Breast epithelium (tissue), 4 donors: Measurements from ENCODE around the gene RNF224. TPM values are rescaled to one million over a fixed set of nuclear protein-coding genes. Genes with fewer than 3 reads are reported as not detected.
A peak's percentile ranks its signal among the peaks of the same experiment; 100 is the strongest.

ENCODE experiments used
- DNase-seq, 2 donors: peaks; one replicate each; pipeline ENCODE4 v3.0.0-alpha.2; 2019; ENCODE audit warnings: low spot score in 2 of 2
- H3K27ac ChIP-seq, 2 donors: fragments of 200-600 bp; sonication (generic) in 1 of 2; one replicate each; pipeline ENCODE4 v1.5.1; 2016 to 2019; ENCODE audit warnings: mild to moderate bottlenecking in 1 of 2
- H3K27me3 ChIP-seq, 2 donors: fragments of 200-600 bp; sonication (generic) in 1 of 2; one replicate each; pipeline versions ENCODE4 v1.5.1 to v1.6.0; 2017 to 2019; ENCODE audit warnings: control low read depth in 1 of 2, mild to moderate bottlenecking in 1 of 2
- H3K36me3 ChIP-seq: fragments of 200-600 bp; one replicate; pipeline ENCODE4 v1.5.1; 2019
- H3K4me1 ChIP-seq, 2 donors: fragments of 200-600 bp; sonication (generic); one replicate each; pipeline ENCODE4 v1.5.1; 2016 to 2019; ENCODE audit warnings: control low read depth in 1 of 2
- H3K4me3 ChIP-seq, 3 donors: fragments of 200-600 bp; sonication (generic); 1 replicate in 2 of 3; 2 replicates in 1 of 3; pipeline ENCODE4 v1.5.1; 2016 to 2019; ENCODE audit warnings: mild to moderate bottlenecking in 3 of 3, moderate library complexity in 2 of 3
- H3K9me3 ChIP-seq, 2 donors: fragments of 200-600 bp; sonication (generic) in 1 of 2; one replicate each; pipeline ENCODE4 v1.5.1; 2016 to 2019; ENCODE audit warnings: control low read depth in 1 of 2
- CTCF ChIP-seq, 3 donors: fragments of 450-650 bp; IDR thresholded peaks; one replicate each; pipeline ENCODE4 v1.5.1; 2016 to 2017; ENCODE audit warnings: antibody characterized with exemption in 3 of 3, mild to moderate bottlenecking in 3 of 3, moderate library complexity in 3 of 3
- POLR2A ChIP-seq: fragments of 450-650 bp; IDR thresholded peaks from one replicate; pipeline ENCODE4 v1.6.1; 2016; ENCODE audit warnings: antibody characterized with exemption, mild to moderate bottlenecking, moderate library complexity
- POLR2AphosphoS5 ChIP-seq, 3 donors: sonication (generic); formaldehyde crosslinking; IDR thresholded peaks; one replicate each; pipeline ENCODE4 v1.6.1; 2017; ENCODE audit warnings: antibody characterized with exemption in 3 of 3
- intact Hi-C: fragments of 100-400 bp; cut with DNase I; formaldehyde crosslinking; loops from one replicate; pipeline ENCODE4 v1.15.1; 2023; ENCODE audit warnings: low total_unique reads
- total RNA-seq, 3 donors: library from RNA; depleted of rRNA; stranded (reverse); fragments of >200 nt; gene quantifications; one replicate each; pipeline ENCODE4 v1.1.0, GENCODE V29; 2016

RNF224 gene
- total RNA-seq, 3 donors from 2014 or later = 0.29 TPM; not detected in 2

DNA sequence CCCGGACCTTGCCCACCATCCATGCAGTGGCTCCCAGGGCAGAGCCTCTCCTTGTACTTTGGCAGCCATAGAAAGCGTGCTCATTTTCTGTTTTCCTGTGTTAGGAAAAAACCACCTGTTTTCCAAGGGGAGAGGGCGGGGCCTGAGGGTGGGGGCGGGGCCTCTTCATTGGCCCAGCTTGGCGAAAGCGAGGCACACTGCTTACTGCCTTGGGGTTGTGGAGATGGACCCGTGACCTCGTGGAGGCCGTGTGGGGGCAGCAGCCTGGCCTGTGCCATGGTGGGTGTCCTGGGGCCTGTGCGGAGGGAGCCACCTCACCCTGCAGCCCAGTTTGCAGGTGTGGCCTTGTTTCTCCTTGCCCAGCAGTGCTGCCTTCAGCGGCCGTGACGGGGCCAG lies 45.8 kb downstream of the RNF224 start:
- Histone ChIP-seq H3K27me3 (peaks cover 0 to 4% of the 10 kb centered on the region in 2 donors), H3K9me3 (no peaks in the 10 kb centered on the region), H3K4me3 (no peak overlapping the region), H3K27ac (peak overlapping the region in 1 of 2 donors; percentile 5), H3K36me3 (peaks cover 5% of the 10 kb centered on the region), H3K4me1 (peaks cover 0 to 7% of the 10 kb centered on the region in 2 donors)
- TF ChIP-seq CTCF (IDR thresholded peaks at IDR 0.05) = no peak
- TF ChIP-seq POLR2A = no peak
- no peak for TF ChIP-seq POLR2AphosphoS5 (IDR thresholded peaks at IDR 0.05)
- no peak for DNase-seq
- intact Hi-C loops = no loop called here

DNA sequence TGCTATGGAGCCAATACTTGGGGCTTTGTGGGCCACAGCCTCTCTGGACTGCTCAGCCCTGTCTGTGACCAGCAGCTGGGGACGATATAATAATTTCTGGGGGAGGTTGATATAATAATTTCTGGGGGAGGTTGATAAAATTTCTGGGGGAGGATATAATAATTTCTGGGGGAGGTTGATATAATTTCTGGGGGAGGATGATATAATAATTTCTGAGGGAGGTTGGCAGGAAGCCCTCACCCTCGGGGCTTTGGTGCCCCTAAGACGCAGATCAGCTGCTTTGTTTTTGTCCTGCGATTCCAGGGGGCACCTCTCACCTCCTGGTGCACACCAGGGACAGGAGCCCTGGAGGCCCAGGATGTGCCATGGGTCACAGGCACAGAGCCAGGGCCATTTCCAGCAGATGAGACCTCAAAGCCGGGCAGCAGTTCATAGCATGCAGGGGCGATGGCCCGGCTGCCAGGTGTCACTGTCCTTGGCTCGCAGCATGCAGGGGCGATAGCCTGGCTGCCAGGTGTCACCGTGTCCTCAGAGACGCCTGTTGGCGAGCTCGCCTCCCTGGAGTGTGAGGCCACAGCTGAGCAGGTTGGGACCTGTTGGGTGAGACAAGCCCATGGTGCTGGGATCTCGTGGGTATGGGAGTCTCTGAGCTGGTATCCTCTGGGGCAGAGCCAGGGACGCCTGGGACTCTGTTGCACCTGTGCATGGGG lies 46.5 kb downstream of the RNF224 start:
- H3K27ac ChIP-seq = peak overlapping the region in 1 of 2 donors; percentile 30
- peak in 1 of 2 donors; percentile 43 for DNase-seq
- peaks cover 0 to 7% of the 10 kb centered on the region in 2 donors for H3K4me1 ChIP-seq
- no peak overlapping the region for H3K4me3 ChIP-seq
- H3K27me3 ChIP-seq = peaks cover 0 to 7% of the 10 kb centered on the region in 2 donors
- no peaks in the 10 kb centered on the region for H3K9me3 ChIP-seq
- TF ChIP-seq POLR2AphosphoS5 (IDR thresholded peaks at IDR 0.05) (no peak), CTCF (IDR thresholded peaks at IDR 0.05) (no peak), POLR2A (no peak)
- H3K36me3 ChIP-seq = peaks cover 5% of the 10 kb centered on the region
- intact Hi-C loops = no loop called here

- peaks cover 5% of the 10 kb centered on the region for H3K36me3 ChIP-seq
- DNase-seq = no peak
- no peak overlapping the region for H3K4me3 ChIP-seq
- no peaks in the 10 kb centered on the region for H3K9me3 ChIP-seq
- intact Hi-C loops = no loop called here
- H3K27ac ChIP-seq = no peak overlapping the region
- TF ChIP-seq POLR2A (no peak), POLR2AphosphoS5 (IDR thresholded peaks at IDR 0.05) (no peak), CTCF (IDR thresholded peaks at IDR 0.05) (no peak)
- peaks cover 0 to 7% of the 10 kb centered on the region in 2 donors for H3K27me3 ChIP-seq
- H3K4me1 ChIP-seq = peaks cover 0 to 5% of the 10 kb centered on the region in 2 donors
Observed at GRCh38 chr9:137275203-137275587, 47.9 kb downstream of the RNF224 start.

- H3K27ac ChIP-seq = no peak overlapping the region
- peaks cover 5% of the 10 kb centered on the region for H3K36me3 ChIP-seq
- DNase-seq = no peak
- no peak overlapping the region for H3K4me3 ChIP-seq
- no peaks in the 10 kb centered on the region for H3K9me3 ChIP-seq
- H3K4me1 ChIP-seq = peaks cover 3 to 5% of the 10 kb centered on the region in 2 donors
- intact Hi-C loops = no loop called here
- TF ChIP-seq CTCF (IDR thresholded peaks at IDR 0.05) = no peak
- TF ChIP-seq POLR2AphosphoS5 (IDR thresholded peaks at IDR 0.05) = no peak
- TF ChIP-seq POLR2A = no peak
- peaks cover under 1 to 13% of the 10 kb centered on the region in 2 donors for H3K27me3 ChIP-seq
Observed at GRCh38 chr9:137275588-137276472, 48.5 kb downstream of the RNF224 start.
